ENCODE measurements around the gene PPP4C.
"Not testable (repeated sequence)": the region's sequence is repeated elsewhere in the genome, so short reads cannot be mapped to it uniquely, and the experiment has no call there.

Gene PPP4C

DNA sequence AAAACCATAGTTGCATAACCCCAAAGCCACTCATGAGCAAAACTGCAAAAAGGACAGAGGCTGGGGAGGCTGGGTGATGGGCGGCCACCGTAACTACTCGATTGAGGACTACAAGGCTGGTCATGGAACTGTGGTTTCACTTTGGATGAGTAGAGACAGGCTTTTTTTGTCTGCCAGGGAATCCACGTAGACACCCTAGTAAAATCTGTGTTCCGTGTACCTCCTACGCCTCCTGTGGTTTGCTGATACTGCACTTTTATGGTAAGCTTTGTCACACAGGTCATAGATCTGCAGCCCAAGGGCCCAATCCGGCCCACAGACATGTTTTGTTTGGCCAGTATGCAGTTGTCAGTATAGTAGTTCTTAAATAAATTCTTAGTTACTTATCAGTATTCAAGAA, 42.5 kb upstream of the PPP4C start:
- no peaks in the 10 kb centered on the region for H3K27me3 ChIP-seq (ENCODE audit: control insufficient read depth, insufficient read depth, low read length)
- H3K27ac ChIP-seq = no peak overlapping the region
- H3K4me3 ChIP-seq (ENCODE audit: low read depth, low read length) = no peak overlapping the region
- H3K9me3 ChIP-seq (ENCODE audit: control insufficient read depth, low read length) = no peaks in the 10 kb centered on the region
- no peak overlapping the region for H2AFZ ChIP-seq
- no peaks in the 10 kb centered on the region for H3K79me2 ChIP-seq
- no peaks in the 10 kb centered on the region for H3K36me3 ChIP-seq (ENCODE audit: control insufficient read depth, insufficient read depth, low read length)
- no peak overlapping the region for H3K9ac ChIP-seq
- TF ChIP-seq, protein P1, sequence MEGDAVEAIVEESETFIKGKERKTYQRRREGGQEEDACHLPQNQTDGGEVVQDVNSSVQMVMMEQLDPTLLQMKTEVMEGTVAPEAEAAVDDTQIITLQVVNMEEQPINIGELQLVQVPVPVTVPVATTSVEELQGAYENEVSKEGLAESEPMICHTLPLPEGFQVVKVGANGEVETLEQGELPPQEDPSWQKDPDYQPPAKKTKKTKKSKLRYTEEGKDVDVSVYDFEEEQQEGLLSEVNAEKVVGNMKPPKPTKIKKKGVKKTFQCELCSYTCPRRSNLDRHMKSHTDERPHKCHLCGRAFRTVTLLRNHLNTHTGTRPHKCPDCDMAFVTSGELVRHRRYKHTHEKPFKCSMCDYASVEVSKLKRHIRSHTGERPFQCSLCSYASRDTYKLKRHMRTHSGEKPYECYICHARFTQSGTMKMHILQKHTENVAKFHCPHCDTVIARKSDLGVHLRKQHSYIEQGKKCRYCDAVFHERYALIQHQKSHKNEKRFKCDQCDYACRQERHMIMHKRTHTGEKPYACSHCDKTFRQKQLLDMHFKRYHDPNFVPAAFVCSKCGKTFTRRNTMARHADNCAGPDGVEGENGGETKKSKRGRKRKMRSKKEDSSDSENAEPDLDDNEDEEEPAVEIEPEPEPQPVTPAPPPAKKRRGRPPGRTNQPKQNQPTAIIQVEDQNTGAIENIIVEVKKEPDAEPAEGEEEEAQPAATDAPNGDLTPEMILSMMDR (IDR thresholded peaks at IDR 0.05) = no peak
- H3K4me2 ChIP-seq (ENCODE audit: low read length) = no peak overlapping the region
- peaks cover 11% of the 10 kb centered on the region for H3K4me1 ChIP-seq

DNA sequence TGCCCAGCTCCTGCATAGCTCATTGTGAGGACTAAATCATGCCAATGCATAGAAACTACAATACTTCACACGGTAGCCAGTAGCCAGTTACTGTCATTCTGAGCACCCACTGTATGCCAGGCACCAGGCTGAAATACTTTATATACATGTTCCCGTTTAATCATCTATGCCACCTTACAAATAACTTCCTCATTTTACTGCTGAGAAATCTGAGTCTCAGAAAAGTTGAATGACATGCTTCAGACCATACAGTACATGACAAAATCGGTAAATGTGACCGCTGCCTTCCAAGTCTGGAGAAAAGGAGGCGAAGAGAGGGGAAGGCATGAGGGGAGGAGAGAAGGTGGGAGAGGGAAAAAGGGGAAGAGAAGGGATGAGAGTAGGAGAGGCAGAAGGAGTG, 35.6 kb upstream of the PPP4C start:
- no peaks in the 10 kb centered on the region for H3K4me1 ChIP-seq
- H3K27me3 ChIP-seq (ENCODE audit: control insufficient read depth, insufficient read depth, low read length) = no peaks in the 10 kb centered on the region
- H3K36me3 ChIP-seq (ENCODE audit: control insufficient read depth, insufficient read depth, low read length) = no peaks in the 10 kb centered on the region
- H3K79me2 ChIP-seq = no peaks in the 10 kb centered on the region
- H3K4me3 ChIP-seq (ENCODE audit: low read depth, low read length) = no peak overlapping the region
- no peak overlapping the region for H3K9ac ChIP-seq
- TF ChIP-seq, protein P1 (IDR thresholded peaks at IDR 0.05) = no peak
- no peak overlapping the region for H3K4me2 ChIP-seq (ENCODE audit: low read length)
- H3K27ac ChIP-seq = no peak overlapping the region
- no peaks in the 10 kb centered on the region for H3K9me3 ChIP-seq (ENCODE audit: control insufficient read depth, low read length)
- no peak overlapping the region for H2AFZ ChIP-seq

DNA sequence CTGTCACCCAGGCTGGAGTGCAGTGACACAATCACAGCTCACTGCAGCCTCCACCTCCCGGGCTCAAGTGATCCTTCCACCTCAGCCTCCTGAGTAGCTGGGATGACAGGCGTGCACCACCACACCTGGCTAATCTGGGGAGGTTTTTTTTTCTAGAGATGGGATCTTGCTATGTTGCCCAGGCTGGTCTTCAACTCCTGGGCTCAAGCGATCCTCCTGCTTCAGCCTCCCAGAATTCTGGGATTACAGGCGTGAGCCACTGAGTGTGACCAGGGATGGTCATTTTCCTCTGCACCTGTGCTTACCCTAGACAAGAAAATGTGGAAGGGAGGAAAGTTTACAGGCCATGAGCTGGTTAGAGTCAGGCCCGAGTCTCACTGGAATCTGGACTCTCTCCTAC, 35.1 kb upstream of the PPP4C start:
- H3K4me1 ChIP-seq; H3K9ac ChIP-seq; H3K4me2 ChIP-seq (ENCODE audit: low read length); H3K4me3 ChIP-seq (ENCODE audit: low read depth, low read length); H3K36me3 ChIP-seq (ENCODE audit: control insufficient read depth, insufficient read depth, low read length); H3K27me3 ChIP-seq (ENCODE audit: control insufficient read depth, insufficient read depth, low read length); H3K27ac ChIP-seq; H3K9me3 ChIP-seq (ENCODE audit: control insufficient read depth, low read length); H3K79me2 ChIP-seq; H2AFZ ChIP-seq: not testable (repeated sequence)

DNA sequence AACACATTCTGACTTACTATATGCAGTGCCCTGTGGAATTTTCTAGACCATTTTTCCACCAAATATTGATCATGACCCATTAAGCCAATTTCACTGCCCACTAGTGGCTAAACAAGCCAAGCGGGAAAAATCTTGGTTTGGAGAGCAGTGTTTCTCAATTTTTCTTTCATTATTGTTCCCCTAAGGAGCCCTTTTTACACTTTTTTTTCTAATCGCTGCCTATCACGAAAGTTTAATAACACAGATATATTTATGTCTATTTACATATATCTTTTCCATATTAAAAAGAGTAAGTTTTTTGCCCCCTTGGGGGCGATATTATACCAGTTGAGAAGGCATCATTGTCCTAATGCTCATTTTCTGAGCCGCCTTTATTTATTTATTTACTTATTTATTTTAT, 34.0 kb upstream of the PPP4C start:
- no peak overlapping the region for H3K4me2 ChIP-seq (ENCODE audit: low read length)

DNA sequence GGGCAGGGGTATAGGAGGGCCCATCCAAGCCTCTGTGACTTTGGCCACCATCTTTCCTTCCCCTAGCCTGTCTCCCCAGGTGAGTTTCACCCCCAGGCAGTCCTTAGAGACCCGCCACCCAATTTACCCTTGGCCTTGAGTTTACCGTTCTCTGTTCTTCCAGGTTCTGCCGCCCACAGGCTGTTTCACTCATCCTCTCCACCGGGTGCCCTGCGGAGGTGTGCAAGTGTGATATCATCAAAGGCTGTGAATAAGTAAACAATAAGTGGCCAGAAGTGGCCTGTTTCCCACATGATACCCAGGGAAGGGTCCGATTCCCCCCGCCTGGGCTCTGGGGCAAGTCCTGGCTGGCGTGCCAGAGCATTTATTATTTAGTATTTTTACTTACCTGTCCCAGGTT, 29.6 kb upstream of the PPP4C start:
- Histone ChIP-seq H3K9me3 (ENCODE audit: control insufficient read depth, low read length) (no peaks in the 10 kb centered on the region), H3K79me2 (no peaks in the 10 kb centered on the region), H2AFZ (no peak overlapping the region), H3K27me3 (ENCODE audit: control insufficient read depth, insufficient read depth, low read length) (no peaks in the 10 kb centered on the region), H3K27ac (no peak overlapping the region), H3K4me1 (no peaks in the 10 kb centered on the region), H3K36me3 (ENCODE audit: control insufficient read depth, insufficient read depth, low read length) (no peaks in the 10 kb centered on the region), H3K9ac (no peak overlapping the region), H3K4me3 (ENCODE audit: low read depth, low read length) (no peak overlapping the region), H3K4me2 (ENCODE audit: low read length) (no peak overlapping the region)
- TF ChIP-seq, protein P1 (IDR thresholded peaks at IDR 0.05) = no peak

More for the DNA sequence above, 34.0 kb upstream of the PPP4C start:
- TF ChIP-seq, protein P1 (IDR thresholded peaks at IDR 0.05) = peak; percentile 38
- Histone ChIP-seq H3K4me3 (ENCODE audit: low read depth, low read length) (no peak overlapping the region), H3K36me3 (ENCODE audit: control insufficient read depth, insufficient read depth, low read length) (no peaks in the 10 kb centered on the region), H3K27me3 (ENCODE audit: control insufficient read depth, insufficient read depth, low read length) (no peaks in the 10 kb centered on the region), H3K4me1 (no peaks in the 10 kb centered on the region), H2AFZ (no peak overlapping the region), H3K27ac (no peak overlapping the region), H3K79me2 (no peaks in the 10 kb centered on the region), H3K9me3 (ENCODE audit: control insufficient read depth, low read length) (no peaks in the 10 kb centered on the region), H3K9ac (no peak overlapping the region)

All from parathyroid adenoma (tissue), 2 donors.